GM23338 (cell line): ENCODE measurements around the gene GRIA1. TPM values are rescaled to one million over a fixed set of nuclear protein-coding genes. Genes with fewer than 3 reads are reported as not detected.

ENCODE experiments used
- ATAC-seq: fragments of 200-7000 bp; cut with Tn5 transposase; 3 replicates; pipeline ENCODE4 v1.9.1; 2020
- DNase-seq: peaks from one replicate; pipeline ENCODE4 v3.0.0-alpha.2; 2015; ENCODE audit warnings: low spot score
- H2AFZ ChIP-seq: fragments of 200-600 bp; sonication (generic); 2 replicates; pipeline ENCODE4 v1.8.0; 2016; ENCODE audit warnings: antibody characterized with exemption, mild to moderate bottlenecking, moderate library complexity
- H3F3A ChIP-seq: fragments of 200-600 bp; sonication (generic); replicated peaks from 2 replicates; pipeline ENCODE4 v1.8.0; 2017; ENCODE audit warnings: antibody characterized with exemption, mixed run types, low read depth
- H3K27ac ChIP-seq: fragments of 200-600 bp; sonication (generic); 2 replicates; pipeline ENCODE4 v1.6.1; 2016; ENCODE audit warnings: low read depth
- H3K27me3 ChIP-seq: fragments of 200-600 bp; sonication (generic); 2 replicates; pipeline ENCODE4 v1.8.0; 2016; ENCODE audit warnings: mild to moderate bottlenecking, mixed run types, moderate library complexity; ENCODE audit not compliant: insufficient read depth
- H3K36me3 ChIP-seq: fragments of 200-600 bp; sonication (generic); 2 replicates; pipeline ENCODE4 v1.8.0; 2016; ENCODE audit warnings: mild to moderate bottlenecking; ENCODE audit not compliant: insufficient read depth
- H3K4me1 ChIP-seq: fragments of 200-600 bp; sonication (generic); 2 replicates; pipeline ENCODE4 v1.8.0; 2016; ENCODE audit warnings: mild to moderate bottlenecking, moderate library complexity; ENCODE audit not compliant: insufficient read depth
- H3K4me2 ChIP-seq: fragments of 200-600 bp; sonication (generic); 2 replicates; pipeline ENCODE4 v1.7.1; 2017; ENCODE audit warnings: mixed run types
- H3K4me3 ChIP-seq: fragments of 200-600 bp; sonication (generic); 2 replicates; pipeline ENCODE4 v1.6.1; 2016; ENCODE audit warnings: mixed run types
- H3K79me2 ChIP-seq: fragments of 200-600 bp; sonication (generic); replicated peaks from 2 replicates; pipeline ENCODE4 v1.8.0; 2017; ENCODE audit warnings: mild to moderate bottlenecking; ENCODE audit not compliant: insufficient read depth
- H3K9me2 ChIP-seq: fragments of 200-600 bp; sonication (generic); 2 replicates; pipeline ENCODE4 v1.8.0; 2017; ENCODE audit not compliant: insufficient read depth
- H4K20me1 ChIP-seq: fragments of 200-600 bp; sonication (generic); replicated peaks from 2 replicates; pipeline ENCODE4 v1.8.0; 2017; ENCODE audit warnings: mild to moderate bottlenecking; ENCODE audit not compliant: insufficient read depth
- H3K27ac Mint-ChIP-seq: 2 replicates; pipeline ENCODE4 v1.8.0; 2020; ENCODE audit warnings: inconsistent platforms, mild to moderate bottlenecking, moderate library complexity, mixed read lengths
- H3K27me3 Mint-ChIP-seq: 3 replicates; pipeline ENCODE4 v1.8.0; 2022; ENCODE audit warnings: low read depth, mild to moderate bottlenecking, moderate library complexity, mixed read lengths, inconsistent platforms; ENCODE audit not compliant: insufficient read depth, poor library complexity
- H3K36me3 Mint-ChIP-seq: 3 replicates; pipeline ENCODE4 v1.8.0; 2021; ENCODE audit warnings: low read depth, mild to moderate bottlenecking, inconsistent platforms, moderate library complexity, mixed read lengths
- H3K4me1 Mint-ChIP-seq: 3 replicates; pipeline ENCODE4 v1.8.0; 2020; ENCODE audit warnings: mild to moderate bottlenecking, inconsistent platforms, mixed read lengths
- H3K4me3 Mint-ChIP-seq: 3 replicates; pipeline ENCODE4 v1.8.0; 2021; ENCODE audit warnings: moderate library complexity, mild to moderate bottlenecking, inconsistent platforms, mixed read lengths
- H3K9me3 Mint-ChIP-seq: 3 replicates; pipeline ENCODE4 v1.8.0; 2020; ENCODE audit warnings: moderate library complexity, mild to moderate bottlenecking, inconsistent platforms, mixed read lengths
- CREB1 ChIP-seq: fragments of 250-450 bp; sonication (Bioruptor Pico); IDR thresholded peaks from 2 replicates; pipeline ENCODE4 v1.5.0; 2020; ENCODE audit warnings: low read depth, mild to moderate bottlenecking, moderate library complexity
- JUNB ChIP-seq: IDR thresholded peaks from one replicate; pipeline ENCODE4 v1.6.1; 2016; ENCODE audit warnings: antibody characterized with exemption; ENCODE audit not compliant: unreplicated experiment
- STAT1 ChIP-seq: IDR thresholded peaks from one replicate; pipeline ENCODE4 v1.6.1; 2016; ENCODE audit warnings: antibody characterized with exemption; ENCODE audit not compliant: unreplicated experiment
- ZNF114 ChIP-seq: fragments of 250-450 bp; sonication (Bioruptor Pico); IDR thresholded peaks from 2 replicates; pipeline ENCODE4 v1.5.0; 2020; ENCODE audit warnings: mild to moderate bottlenecking, moderate library complexity
- ZNF331 ChIP-seq: fragments of 250-450 bp; sonication (Bioruptor Pico); IDR thresholded peaks from 2 replicates; pipeline ENCODE4 v1.5.0; 2020; ENCODE audit warnings: low read depth, mild to moderate bottlenecking, moderate library complexity
- ZNF462 ChIP-seq: fragments of 250-450 bp; sonication (Bioruptor Pico); IDR thresholded peaks from 2 replicates; pipeline ENCODE4 v1.5.0; 2020; ENCODE audit warnings: mild to moderate bottlenecking, moderate library complexity
- polyA plus RNA-seq: library from polyadenylated mRNA; unstranded; fragments of >200 nt; fragmentation: Nextera tagmentation; extraction: Ambion mirVana; gene quantifications from 2 replicates; pipeline ENCODE4 v1.2.1, GENCODE V29; 2016
- total RNA-seq: library from RNA; depleted of rRNA; stranded (reverse); fragments of >200 nt; shearing (Covaris generic); gene quantifications from 2 replicates; pipeline ENCODE4 v1.2.3, GENCODE V29; 2014
- TF ChIP-seq, protein P1 (sequence below), 2 experiments: fragments of 200-600 bp in 1 of 2; sonication (generic) in 1 of 2; conservative IDR thresholded peaks; 2 replicates each; pipeline versions ENCODE4 v1.5.1 to v1.6.1; 2016 to 2017; ENCODE audit warnings: antibody characterized with exemption in 2 of 2, low read depth in 2 of 2, mild to moderate bottlenecking in 2 of 2, moderate library complexity in 1 of 2

The GRIA1 gene
- total and polyA plus RNA-seq, 2 experiments from 2014 or later: 1.0 to 1.7 TPM

GRCh38 chr5:153671653-153672346 lies 181.3 kb downstream of the GRIA1 start:
- Histone ChIP-seq H3F3A (no peaks in the 10 kb centered on the region), H3K27me3 (no peaks in the 10 kb centered on the region), H3K4me2 (no peak overlapping the region), H3K79me2 (no peaks in the 10 kb centered on the region), H3K9me2 (no peaks in the 10 kb centered on the region), H3K36me3 (no peaks in the 10 kb centered on the region), H2AFZ (no peak overlapping the region), H3K4me1 (no peaks in the 10 kb centered on the region), H3K4me3 (no peak overlapping the region), H3K27ac (no peak overlapping the region), H4K20me1 (no peaks in the 10 kb centered on the region)
- no peaks in the 10 kb centered on the region for H3K4me1 Mint-ChIP-seq
- ATAC-seq: no peak
- no peak overlapping the region for H3K4me3 Mint-ChIP-seq
- no peak for DNase-seq
- TF ChIP-seq, protein P1, sequence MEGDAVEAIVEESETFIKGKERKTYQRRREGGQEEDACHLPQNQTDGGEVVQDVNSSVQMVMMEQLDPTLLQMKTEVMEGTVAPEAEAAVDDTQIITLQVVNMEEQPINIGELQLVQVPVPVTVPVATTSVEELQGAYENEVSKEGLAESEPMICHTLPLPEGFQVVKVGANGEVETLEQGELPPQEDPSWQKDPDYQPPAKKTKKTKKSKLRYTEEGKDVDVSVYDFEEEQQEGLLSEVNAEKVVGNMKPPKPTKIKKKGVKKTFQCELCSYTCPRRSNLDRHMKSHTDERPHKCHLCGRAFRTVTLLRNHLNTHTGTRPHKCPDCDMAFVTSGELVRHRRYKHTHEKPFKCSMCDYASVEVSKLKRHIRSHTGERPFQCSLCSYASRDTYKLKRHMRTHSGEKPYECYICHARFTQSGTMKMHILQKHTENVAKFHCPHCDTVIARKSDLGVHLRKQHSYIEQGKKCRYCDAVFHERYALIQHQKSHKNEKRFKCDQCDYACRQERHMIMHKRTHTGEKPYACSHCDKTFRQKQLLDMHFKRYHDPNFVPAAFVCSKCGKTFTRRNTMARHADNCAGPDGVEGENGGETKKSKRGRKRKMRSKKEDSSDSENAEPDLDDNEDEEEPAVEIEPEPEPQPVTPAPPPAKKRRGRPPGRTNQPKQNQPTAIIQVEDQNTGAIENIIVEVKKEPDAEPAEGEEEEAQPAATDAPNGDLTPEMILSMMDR (conservative IDR thresholded peaks at IDR 0.05; ENCODE audit: low read depth in 2 of 2): no peak
- H3K27me3 Mint-ChIP-seq: no peaks in the 10 kb centered on the region
- H3K9me3 Mint-ChIP-seq: no peaks in the 10 kb centered on the region
- H3K36me3 Mint-ChIP-seq: no peaks in the 10 kb centered on the region
- H3K27ac Mint-ChIP-seq: no peak overlapping the region

- Histone ChIP-seq H4K20me1 (no peaks in the 10 kb centered on the region), H3K36me3 (no peaks in the 10 kb centered on the region), H3K4me1 (no peaks in the 10 kb centered on the region), H3K4me2 (no peak overlapping the region), H3K27ac (no peak overlapping the region), H2AFZ (no peak overlapping the region), H3K9me2 (no peaks in the 10 kb centered on the region), H3K27me3 (no peaks in the 10 kb centered on the region), H3K79me2 (no peaks in the 10 kb centered on the region), H3F3A (no peaks in the 10 kb centered on the region), H3K4me3 (no peak overlapping the region)
- no peaks in the 10 kb centered on the region for H3K9me3 Mint-ChIP-seq
- ATAC-seq (no peak), DNase-seq (no peak)
- no peaks in the 10 kb centered on the region for H3K27me3 Mint-ChIP-seq
- H3K36me3 Mint-ChIP-seq: no peaks in the 10 kb centered on the region
- no peaks in the 10 kb centered on the region for H3K4me1 Mint-ChIP-seq
- no peak for TF ChIP-seq ZNF114 (CRISPR knock-in tag)
- no peak overlapping the region for H3K4me3 Mint-ChIP-seq
- H3K27ac Mint-ChIP-seq: no peak overlapping the region
Observed at GRCh38 chr5:153672347-153673090, 182.0 kb downstream of the GRIA1 start.

DNA sequence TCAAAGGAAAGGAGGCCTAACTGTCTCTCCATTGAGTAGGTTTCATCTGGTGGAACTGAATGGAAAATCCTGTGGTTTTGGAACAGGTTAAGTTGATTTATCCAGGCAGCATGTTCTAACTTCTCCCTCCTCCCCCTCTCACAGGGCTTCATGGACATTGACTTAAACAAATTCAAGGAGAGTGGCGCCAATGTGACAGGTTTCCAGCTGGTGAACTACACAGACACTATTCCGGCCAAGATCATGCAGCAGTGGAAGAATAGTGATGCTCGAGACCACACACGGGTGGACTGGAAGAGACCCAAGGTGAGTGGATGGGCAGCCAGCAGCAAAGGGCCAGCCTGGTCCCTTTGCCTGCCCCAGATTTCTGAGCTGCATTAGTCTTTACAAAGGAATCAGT lies 183.9 kb downstream of the GRIA1 start:
- no peaks in the 10 kb centered on the region for H3K79me2 ChIP-seq
- H2AFZ ChIP-seq: no peak overlapping the region
- H3K9me2 ChIP-seq: no peaks in the 10 kb centered on the region
- no peak overlapping the region for H3K4me3 Mint-ChIP-seq
- no peaks in the 10 kb centered on the region for H3K4me1 ChIP-seq
- no peaks in the 10 kb centered on the region for H4K20me1 ChIP-seq
- H3K36me3 Mint-ChIP-seq: no peaks in the 10 kb centered on the region
- H3K4me3 ChIP-seq: no peak overlapping the region
- DNase-seq (no peak), ATAC-seq (no peak)
- H3K9me3 Mint-ChIP-seq: no peaks in the 10 kb centered on the region
- H3K27me3 Mint-ChIP-seq: no peaks in the 10 kb centered on the region
- no peak overlapping the region for H3K4me2 ChIP-seq
- H3K27me3 ChIP-seq: no peaks in the 10 kb centered on the region
- no peaks in the 10 kb centered on the region for H3F3A ChIP-seq
- H3K36me3 ChIP-seq: no peaks in the 10 kb centered on the region
- no peak overlapping the region for H3K27ac Mint-ChIP-seq
- no peak overlapping the region for H3K27ac ChIP-seq
- H3K4me1 Mint-ChIP-seq: no peaks in the 10 kb centered on the region
- TF ChIP-seq ZNF462 (CRISPR knock-in tag) (no peak), CREB1 (CRISPR knock-in tag) (no peak), JUNB (no peak), STAT1 (no peak), ZNF331 (CRISPR knock-in tag) (no peak)
